Neural crest cell (in vitro differentiated cells): ENCODE measurements around the gene KIAA1217. TPM values are rescaled to one million over a fixed set of nuclear protein-coding genes. Genes with fewer than 3 reads are reported as not detected.

Source experiments
- DNase-seq: peaks from one replicate; pipeline ENCODE4 v3.0.0; 2021; ENCODE audit warnings: low read depth, mixed read lengths, low spot score
- H3K27ac Mint-ChIP-seq: one replicate; pipeline ENCODE4 v1.8.0; 2021; ENCODE audit warnings: mild to moderate bottlenecking, mixed read lengths; ENCODE audit not compliant: unreplicated experiment
- H3K27me3 Mint-ChIP-seq: 2 replicates; pipeline ENCODE4 v1.8.0; 2021; ENCODE audit warnings: low read depth, mild to moderate bottlenecking, mixed read lengths
- H3K36me3 Mint-ChIP-seq: 2 replicates; pipeline ENCODE4 v1.8.0; 2021; ENCODE audit warnings: low read depth, mild to moderate bottlenecking, mixed read lengths
- H3K4me1 Mint-ChIP-seq: 2 replicates; pipeline ENCODE4 v1.8.0; 2021; ENCODE audit warnings: mixed read lengths
- H3K4me3 Mint-ChIP-seq: one replicate; pipeline ENCODE4 v1.8.0; 2021; ENCODE audit warnings: mild to moderate bottlenecking, mixed read lengths
- H3K9me3 Mint-ChIP-seq: 2 replicates; pipeline ENCODE4 v1.8.0; 2021; ENCODE audit warnings: mixed read lengths
- CTCF ChIP-seq: fragments of 200-600 bp; sonication (generic); conservative IDR thresholded peaks from 2 replicates; pipeline ENCODE4 v1.5.0; 2021; ENCODE audit warnings: antibody characterized with exemption, mild to moderate bottlenecking
- total RNA-seq: library from RNA; stranded (reverse); gene quantifications from 2 replicates; pipeline ENCODE4 v1.2.1, GENCODE V29; 2021

The KIAA1217 gene
- total RNA-seq, 1 donor from 2014 or later = 10.5 TPM

GRCh38 chr10:24229909-24230308, 21.0 kb downstream of the KIAA1217 start:
- Mint-ChIP-seq H3K27ac (no peak overlapping the region), H3K9me3 (peaks cover 2% of the 10 kb centered on the region), H3K4me1 (no peaks in the 10 kb centered on the region), H3K4me3 (no peak overlapping the region), H3K36me3 (no peaks in the 10 kb centered on the region), H3K27me3 (no peaks in the 10 kb centered on the region)
- DNase-seq = no peak
- no peak for TF ChIP-seq CTCF

- Mint-ChIP-seq H3K36me3 (no peaks in the 10 kb centered on the region), H3K4me3 (no peak overlapping the region), H3K27me3 (no peaks in the 10 kb centered on the region), H3K4me1 (no peaks in the 10 kb centered on the region), H3K27ac (no peak overlapping the region), H3K9me3 (peaks cover 2% of the 10 kb centered on the region)
- no peak for TF ChIP-seq CTCF
- DNase-seq = no peak
Observed at GRCh38 chr10:24231200-24231599, 22.3 kb downstream of the KIAA1217 start.

GRCh38 chr10:24234784-24235183, 25.8 kb downstream of the KIAA1217 start:
- no peak for DNase-seq
- Mint-ChIP-seq H3K9me3 (peaks cover 2% of the 10 kb centered on the region), H3K4me1 (peaks cover 19% of the 10 kb centered on the region), H3K27me3 (no peaks in the 10 kb centered on the region), H3K27ac (no peak overlapping the region), H3K36me3 (no peaks in the 10 kb centered on the region), H3K4me3 (no peak overlapping the region)
- no peak for TF ChIP-seq CTCF

GRCh38 chr10:24235471-24235870, 26.5 kb downstream of the KIAA1217 start:
- no peak for TF ChIP-seq CTCF
- Mint-ChIP-seq H3K27me3 (no peaks in the 10 kb centered on the region), H3K9me3 (peaks cover 2% of the 10 kb centered on the region), H3K4me3 (no peak overlapping the region), H3K36me3 (no peaks in the 10 kb centered on the region), H3K4me1 (peaks cover 24% of the 10 kb centered on the region), H3K27ac (no peak overlapping the region)
- no peak for DNase-seq

- Mint-ChIP-seq H3K9me3 (no peaks in the 10 kb centered on the region), H3K4me1 (peaks cover 30% of the 10 kb centered on the region), H3K36me3 (no peaks in the 10 kb centered on the region), H3K4me3 (no peak overlapping the region), H3K27ac (no peak overlapping the region), H3K27me3 (no peaks in the 10 kb centered on the region)
- TF ChIP-seq CTCF = no peak
- no peak for DNase-seq
Observed at GRCh38 chr10:24237801-24238395, 29.0 kb downstream of the KIAA1217 start.
